ENCODE results near the gene GORASP1. TPM values are rescaled to one million over a fixed set of nuclear protein-coding genes. Genes with fewer than 3 reads are reported as not detected.

Gene GORASP1
- total and polyA plus RNA-seq, 2 of the 13 experiments (the other 11 are each of a cell fraction or from before 2014, with no cell fraction given) = 36.4 to 39.8 TPM

DNA sequence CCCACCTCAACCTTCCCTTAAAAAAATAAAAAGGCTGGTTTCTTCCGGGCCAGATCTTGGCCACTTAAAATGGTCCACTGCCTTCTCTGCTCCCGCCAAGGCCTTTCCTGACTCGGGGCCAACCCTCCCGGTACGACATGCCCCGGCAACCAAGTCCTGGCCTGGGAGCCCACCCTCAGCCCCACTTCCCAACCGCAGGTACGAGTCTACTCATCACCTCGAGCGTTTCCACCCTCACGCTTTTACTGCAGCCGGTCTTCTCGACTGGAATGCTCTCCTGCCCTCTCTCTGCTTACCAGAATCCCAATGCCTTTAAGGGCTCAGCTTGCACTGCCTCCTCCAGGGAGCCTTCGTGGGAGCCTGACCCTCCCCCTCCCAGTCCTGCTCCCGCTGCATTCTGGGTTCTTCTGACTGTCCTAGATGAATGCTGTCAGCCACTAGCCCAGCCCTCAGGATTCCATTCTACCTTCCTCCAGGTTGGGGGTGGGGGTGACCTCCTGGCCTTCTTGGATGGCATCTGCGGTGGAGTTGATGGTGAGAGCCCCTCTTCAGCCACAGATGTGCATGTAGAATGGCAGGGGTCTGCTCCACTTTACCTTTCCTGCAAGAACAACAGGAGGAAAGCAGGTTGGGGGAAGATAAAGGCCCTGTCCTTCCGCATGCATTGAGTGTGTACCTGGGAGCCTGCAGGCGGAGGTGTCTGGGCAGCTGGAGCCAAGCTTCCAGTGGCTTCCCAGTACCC lies 47.0 kb upstream of the GORASP1 start (continued):
- TF ChIP-seq TAF1 (CRISPR knock-in tag; IDR thresholded peaks at IDR 0.05) (peak; percentile 58; the same call in 1 of the 2 replicates), POGK (CRISPR knock-in tag; conservative IDR thresholded peaks at IDR 0.05) (no peak; the same call in 1 of the 2 replicates), ZNF34 (CRISPR knock-in tag; IDR thresholded peaks at IDR 0.05; ENCODE audit: borderline replicate concordance) (no peak), GABPB1 (CRISPR knock-in tag; IDR thresholded peaks at IDR 0.05) (0 out of 2 replicates have a peak, but pooled peaks have one; percentile 13), GABPA (IDR thresholded peaks at IDR 0.05; ENCODE audit: low read depth, low read length) (no peak), GABPA (CRISPR knock-in tag; IDR thresholded peaks at IDR 0.05; ENCODE audit: low read depth) (no peak), TARDBP (CRISPR knock-in tag; IDR thresholded peaks at IDR 0.05) (peak; percentile 55), ZFY (CRISPR knock-in tag; IDR thresholded peaks at IDR 0.05) (peak; percentile 67), REXO4 (CRISPR knock-in tag; IDR thresholded peaks at IDR 0.05; ENCODE audit: borderline replicate concordance) (no peak), GTF2F1 (IDR thresholded peaks at IDR 0.05; ENCODE audit: low read length) (no peak), HDAC2 (CRISPR knock-in tag; IDR thresholded peaks at IDR 0.05) (0 out of 2 replicates have a peak, but pooled peaks have one; percentile 45), KAT7 (CRISPR knock-in tag; IDR thresholded peaks at IDR 0.05; ENCODE audit: borderline replicate concordance) (no peak), ZNF773 (CRISPR knock-in tag; IDR thresholded peaks at IDR 0.05; ENCODE audit: borderline replicate concordance) (peak; percentile 18; the same call in 1 of the 2 replicates), POLR2AphosphoS5 (IDR thresholded peaks at IDR 0.05; ENCODE audit: low read depth, low read length) (peak; percentile 82), SP4 (CRISPR knock-in tag; IDR thresholded peaks at IDR 0.05) (no peak), ZSCAN29 (CRISPR knock-in tag; conservative IDR thresholded peaks at IDR 0.05) (no peak), JUND (CRISPR knock-in tag; IDR thresholded peaks at IDR 0.05) (no peak), ZBTB20 (CRISPR knock-in tag; IDR thresholded peaks at IDR 0.05; ENCODE audit: borderline replicate concordance, low read depth) (no peak), POLR2AphosphoS2 (IDR thresholded peaks at IDR 0.05; ENCODE audit: low read depth, low read length) (no peak), ZBTB7B (CRISPR knock-in tag; IDR thresholded peaks at IDR 0.05) (peak; percentile 67), ETV5 (CRISPR knock-in tag; IDR thresholded peaks at IDR 0.05; ENCODE audit: borderline replicate concordance) (no peak), ZZZ3 (CRISPR knock-in tag; IDR thresholded peaks at IDR 0.05; ENCODE audit: borderline replicate concordance) (no peak), BORCS8-MEF2B (CRISPR knock-in tag; IDR thresholded peaks at IDR 0.05) (0 out of 2 replicates have a peak, but pooled peaks have one; percentile 41)
- TF ChIP-seq, protein P1, sequence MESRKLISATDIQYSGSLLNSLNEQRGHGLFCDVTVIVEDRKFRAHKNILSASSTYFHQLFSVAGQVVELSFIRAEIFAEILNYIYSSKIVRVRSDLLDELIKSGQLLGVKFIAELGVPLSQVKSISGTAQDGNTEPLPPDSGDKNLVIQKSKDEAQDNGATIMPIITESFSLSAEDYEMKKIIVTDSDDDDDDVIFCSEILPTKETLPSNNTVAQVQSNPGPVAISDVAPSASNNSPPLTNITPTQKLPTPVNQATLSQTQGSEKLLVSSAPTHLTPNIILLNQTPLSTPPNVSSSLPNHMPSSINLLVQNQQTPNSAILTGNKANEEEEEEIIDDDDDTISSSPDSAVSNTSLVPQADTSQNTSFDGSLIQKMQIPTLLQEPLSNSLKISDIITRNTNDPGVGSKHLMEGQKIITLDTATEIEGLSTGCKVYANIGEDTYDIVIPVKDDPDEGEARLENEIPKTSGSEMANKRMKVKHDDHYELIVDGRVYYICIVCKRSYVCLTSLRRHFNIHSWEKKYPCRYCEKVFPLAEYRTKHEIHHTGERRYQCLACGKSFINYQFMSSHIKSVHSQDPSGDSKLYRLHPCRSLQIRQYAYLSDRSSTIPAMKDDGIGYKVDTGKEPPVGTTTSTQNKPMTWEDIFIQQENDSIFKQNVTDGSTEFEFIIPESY (CRISPR knock-in tag; IDR thresholded peaks at IDR 0.05) = no peak
- TF ChIP-seq, protein P2, sequence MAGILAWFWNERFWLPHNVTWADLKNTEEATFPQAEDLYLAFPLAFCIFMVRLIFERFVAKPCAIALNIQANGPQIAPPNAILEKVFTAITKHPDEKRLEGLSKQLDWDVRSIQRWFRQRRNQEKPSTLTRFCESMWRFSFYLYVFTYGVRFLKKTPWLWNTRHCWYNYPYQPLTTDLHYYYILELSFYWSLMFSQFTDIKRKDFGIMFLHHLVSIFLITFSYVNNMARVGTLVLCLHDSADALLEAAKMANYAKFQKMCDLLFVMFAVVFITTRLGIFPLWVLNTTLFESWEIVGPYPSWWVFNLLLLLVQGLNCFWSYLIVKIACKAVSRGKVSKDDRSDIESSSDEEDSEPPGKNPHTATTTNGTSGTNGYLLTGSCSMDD (CRISPR knock-in tag; IDR thresholded peaks at IDR 0.05) = no peak
- TF ChIP-seq, protein P3, sequence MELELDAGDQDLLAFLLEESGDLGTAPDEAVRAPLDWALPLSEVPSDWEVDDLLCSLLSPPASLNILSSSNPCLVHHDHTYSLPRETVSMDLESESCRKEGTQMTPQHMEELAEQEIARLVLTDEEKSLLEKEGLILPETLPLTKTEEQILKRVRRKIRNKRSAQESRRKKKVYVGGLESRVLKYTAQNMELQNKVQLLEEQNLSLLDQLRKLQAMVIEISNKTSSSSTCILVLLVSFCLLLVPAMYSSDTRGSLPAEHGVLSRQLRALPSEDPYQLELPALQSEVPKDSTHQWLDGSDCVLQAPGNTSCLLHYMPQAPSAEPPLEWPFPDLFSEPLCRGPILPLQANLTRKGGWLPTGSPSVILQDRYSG (CRISPR knock-in tag; IDR thresholded peaks at IDR 0.05) = no peak
